ENCODE data around the gene TMEM164. TPM values are rescaled to one million over a fixed set of nuclear protein-coding genes. Genes with fewer than 3 reads are reported as not detected.

Gene TMEM164
- total RNA-seq, 2 experiments from 2014 or later, result 18.2 to 22.3 TPM

- Mint-ChIP-seq H3K36me3 (peaks cover 9% of the 10 kb centered on the region), H3K27me3 (no peaks in the 10 kb centered on the region), H3K9me3 (no peaks in the 10 kb centered on the region), H3K4me3 (no peak overlapping the region), H3K4me1 (peaks cover 2% of the 10 kb centered on the region), H3K27ac (no peak overlapping the region)
- ATAC-seq (ENCODE audit: low read depth), result no peak
- POLR2A ChIA-PET, result no interaction called here
- no peak for DNase-seq
Observed at GRCh38 chrX:110171442-110171841, 168.5 kb downstream of the TMEM164 start.

DNA sequence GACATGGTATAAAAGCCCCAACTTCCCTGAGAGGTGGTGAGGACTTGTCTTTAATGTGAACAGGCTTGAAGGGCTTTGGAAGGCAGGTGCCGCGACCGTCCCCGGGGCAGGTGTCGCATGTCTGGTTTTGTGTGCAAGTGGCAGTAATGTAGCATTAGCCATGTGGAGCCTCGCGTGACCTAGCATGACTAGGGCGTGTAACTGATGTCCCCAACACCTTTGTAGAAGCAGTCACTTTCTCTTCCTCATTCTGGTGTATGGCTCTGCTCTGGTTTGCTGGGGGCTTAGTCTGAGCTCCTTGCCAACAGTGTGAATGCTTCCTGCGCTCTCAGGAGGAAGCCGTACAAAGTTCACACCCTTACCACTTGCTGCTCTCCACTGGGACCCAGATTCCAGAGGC lies 169.3 kb downstream of the TMEM164 start:
- H3K4me1 Mint-ChIP-seq, result peaks cover 2% of the 10 kb centered on the region
- H3K9me3 Mint-ChIP-seq, result no peaks in the 10 kb centered on the region
- H3K36me3 Mint-ChIP-seq, result peaks cover 9% of the 10 kb centered on the region
- no peaks in the 10 kb centered on the region for H3K27me3 Mint-ChIP-seq
- ATAC-seq (ENCODE audit: low read depth) (no peak), DNase-seq (no peak)
- POLR2A ChIA-PET, result no interaction called here
- H3K27ac Mint-ChIP-seq, result no peak overlapping the region
- no peak overlapping the region for H3K4me3 Mint-ChIP-seq

DNA sequence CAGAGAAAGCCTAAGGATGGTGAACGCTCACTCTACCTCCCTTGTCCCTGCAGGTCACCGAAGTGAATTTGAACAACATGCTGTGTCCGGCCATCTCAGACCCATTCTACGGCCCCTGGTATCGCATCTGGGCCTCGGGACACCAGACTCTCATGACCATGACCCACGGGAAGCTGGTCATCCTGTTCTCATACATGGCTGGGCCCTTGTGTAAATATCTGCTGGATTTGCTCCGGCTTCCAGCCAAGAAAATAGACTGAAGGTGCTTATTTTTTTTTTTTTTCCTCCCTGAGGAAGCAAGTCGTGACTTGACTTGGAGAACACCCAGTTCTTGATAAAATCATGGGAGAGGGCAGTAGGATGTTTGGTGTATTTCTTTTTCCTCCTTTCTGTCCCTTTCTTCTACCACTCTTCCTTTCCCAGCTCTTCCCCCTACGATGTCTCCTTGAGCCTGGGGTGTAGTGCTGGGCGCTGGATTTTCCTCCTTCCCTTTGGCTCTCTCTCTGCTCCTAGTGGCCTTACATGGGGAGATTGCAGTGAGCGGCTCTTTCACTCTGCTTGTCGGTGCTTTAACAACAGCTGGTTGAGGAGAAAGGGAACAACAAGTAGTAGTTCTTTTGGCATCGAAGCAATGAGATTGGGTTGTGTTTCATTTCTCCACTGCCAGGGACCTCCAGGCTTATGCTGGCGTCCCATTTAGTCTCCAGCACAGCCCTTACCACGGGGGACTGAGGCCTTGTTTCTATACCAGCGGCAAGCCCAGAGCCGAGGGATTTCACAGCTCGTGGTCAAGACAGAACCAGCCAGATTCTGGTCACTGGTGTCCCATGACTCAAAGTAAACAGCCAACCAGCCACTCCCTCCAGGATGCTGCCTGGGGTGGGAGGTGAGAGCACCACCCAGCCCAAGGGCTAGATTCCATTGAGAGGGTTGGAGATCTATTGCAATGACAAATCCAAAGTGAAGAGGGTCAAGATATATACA lies 170.6 kb downstream of the TMEM164 start:
- H3K9me3 Mint-ChIP-seq, result no peaks in the 10 kb centered on the region
- peaks cover 2% of the 10 kb centered on the region for H3K4me1 Mint-ChIP-seq
- no peak overlapping the region for H3K4me3 Mint-ChIP-seq
- no peak for DNase-seq
- H3K27ac Mint-ChIP-seq, result no peak overlapping the region
- H3K36me3 Mint-ChIP-seq, result peaks cover 9% of the 10 kb centered on the region
- no peak for ATAC-seq (ENCODE audit: low read depth)
- no peaks in the 10 kb centered on the region for H3K27me3 Mint-ChIP-seq
- POLR2A ChIA-PET, result no interaction called here

DNA sequence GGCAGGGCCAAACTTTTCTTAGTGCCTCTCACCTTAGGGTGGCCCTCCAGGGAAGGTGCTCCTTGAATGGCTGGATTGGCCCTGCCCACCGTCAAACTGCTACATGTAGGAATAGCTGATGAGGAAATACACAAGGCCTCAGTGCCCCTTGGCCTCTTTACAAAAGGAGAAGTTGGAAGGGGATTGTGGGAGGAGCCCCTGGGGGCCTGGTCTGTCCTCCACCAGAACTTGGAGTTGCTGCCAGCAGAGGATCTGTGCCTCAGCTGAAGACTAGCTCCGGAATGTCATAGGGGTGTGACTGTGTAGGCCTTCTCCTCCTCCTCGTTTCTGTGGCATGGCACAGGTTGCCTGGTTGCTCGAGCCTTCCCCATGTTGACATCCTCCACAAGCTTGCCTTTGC lies 172.2 kb downstream of the TMEM164 start:
- H3K27me3 Mint-ChIP-seq, result no peaks in the 10 kb centered on the region
- ATAC-seq (ENCODE audit: low read depth) (no peak), DNase-seq (no peak)
- no peak overlapping the region for H3K4me3 Mint-ChIP-seq
- H3K36me3 Mint-ChIP-seq, result peaks cover 7% of the 10 kb centered on the region
- no peaks in the 10 kb centered on the region for H3K9me3 Mint-ChIP-seq
- POLR2A ChIA-PET, result no interaction called here
- no peak overlapping the region for H3K27ac Mint-ChIP-seq
- H3K4me1 Mint-ChIP-seq, result peaks cover 2% of the 10 kb centered on the region

DNA sequence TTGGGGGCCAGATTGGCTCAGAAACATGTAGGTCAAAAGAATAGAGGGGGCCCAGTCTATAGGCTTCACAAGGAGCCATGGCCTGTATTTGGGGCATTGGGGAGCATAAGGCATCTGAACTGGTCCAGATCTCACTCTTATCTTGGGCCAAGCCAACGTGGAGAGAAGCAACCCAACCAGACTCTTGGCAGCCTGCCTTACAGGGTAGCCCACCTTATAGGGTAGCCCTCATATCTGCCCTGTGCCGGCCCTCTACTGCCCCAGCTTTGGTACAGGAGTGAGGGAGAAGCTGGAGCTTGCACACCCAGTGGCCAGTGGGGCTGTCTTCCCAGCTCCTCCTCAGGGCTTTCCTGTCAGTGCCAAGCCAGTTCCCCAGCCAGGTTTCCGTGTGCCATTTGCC lies 172.8 kb downstream of the TMEM164 start:
- DNase-seq (no peak), ATAC-seq (ENCODE audit: low read depth) (no peak)
- peaks cover 2% of the 10 kb centered on the region for H3K4me1 Mint-ChIP-seq
- POLR2A ChIA-PET, result no interaction called here
- H3K9me3 Mint-ChIP-seq, result no peaks in the 10 kb centered on the region
- H3K36me3 Mint-ChIP-seq, result peaks cover 7% of the 10 kb centered on the region
- H3K4me3 Mint-ChIP-seq, result no peak overlapping the region
- no peaks in the 10 kb centered on the region for H3K27me3 Mint-ChIP-seq
- H3K27ac Mint-ChIP-seq, result no peak overlapping the region

DNA sequence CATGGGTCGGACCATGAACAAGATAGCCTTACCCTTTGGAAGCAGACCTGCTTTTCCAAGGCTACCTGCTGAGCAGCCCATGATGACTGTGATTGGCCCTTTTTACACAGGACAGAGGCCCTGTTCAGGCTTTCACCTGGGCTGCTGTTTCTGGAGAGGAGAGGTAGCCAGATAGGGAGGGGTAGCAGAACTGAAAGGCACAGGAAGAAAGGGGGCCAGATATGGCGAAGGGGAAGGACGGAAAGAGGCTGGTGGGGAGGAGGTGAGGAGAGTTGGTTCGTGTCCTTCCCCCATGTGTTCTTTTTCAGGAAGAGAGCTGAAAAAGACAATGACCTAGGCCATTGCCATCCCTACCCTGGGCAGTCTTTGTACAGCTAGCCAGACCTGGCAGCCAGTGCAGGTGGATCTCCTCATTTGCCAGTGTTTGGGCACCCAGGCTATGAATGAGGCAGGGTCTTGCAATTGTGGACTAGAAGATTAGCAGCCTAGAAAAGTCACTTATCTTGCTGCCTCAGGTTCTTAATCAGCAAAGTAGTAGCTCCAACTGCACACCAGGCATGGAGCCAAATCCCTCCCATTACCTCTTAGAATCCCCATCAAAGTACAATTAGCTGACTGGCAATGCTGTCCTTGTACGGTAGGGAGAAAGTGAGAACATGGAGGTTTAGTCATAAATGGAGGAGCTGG lies 175.4 kb downstream of the TMEM164 start:
- Mint-ChIP-seq H3K27ac (no peak overlapping the region), H3K27me3 (no peaks in the 10 kb centered on the region), H3K4me3 (no peak overlapping the region), H3K4me1 (peaks cover 3% of the 10 kb centered on the region), H3K36me3 (peaks cover 5% of the 10 kb centered on the region), H3K9me3 (no peaks in the 10 kb centered on the region)
- POLR2A ChIA-PET, result no interaction called here
- DNase-seq (no peak), ATAC-seq (ENCODE audit: low read depth) (no peak)

- Mint-ChIP-seq H3K4me1 (peaks cover 3% of the 10 kb centered on the region), H3K27ac (no peak overlapping the region), H3K36me3 (peaks cover 8% of the 10 kb centered on the region), H3K27me3 (no peaks in the 10 kb centered on the region), H3K9me3 (no peaks in the 10 kb centered on the region), H3K4me3 (no peak overlapping the region)
- DNase-seq, result no peak
- no peak for ATAC-seq (ENCODE audit: low read depth)
- POLR2A ChIA-PET, result no interaction called here
Observed at GRCh38 chrX:110180176-110180927, 177.4 kb downstream of the TMEM164 start.

GRCh38 chrX:110180928-110181310 lies 178.0 kb downstream of the TMEM164 start:
- POLR2A ChIA-PET, result no interaction called here
- no peak for DNase-seq
- no peaks in the 10 kb centered on the region for H3K27me3 Mint-ChIP-seq

DNA sequence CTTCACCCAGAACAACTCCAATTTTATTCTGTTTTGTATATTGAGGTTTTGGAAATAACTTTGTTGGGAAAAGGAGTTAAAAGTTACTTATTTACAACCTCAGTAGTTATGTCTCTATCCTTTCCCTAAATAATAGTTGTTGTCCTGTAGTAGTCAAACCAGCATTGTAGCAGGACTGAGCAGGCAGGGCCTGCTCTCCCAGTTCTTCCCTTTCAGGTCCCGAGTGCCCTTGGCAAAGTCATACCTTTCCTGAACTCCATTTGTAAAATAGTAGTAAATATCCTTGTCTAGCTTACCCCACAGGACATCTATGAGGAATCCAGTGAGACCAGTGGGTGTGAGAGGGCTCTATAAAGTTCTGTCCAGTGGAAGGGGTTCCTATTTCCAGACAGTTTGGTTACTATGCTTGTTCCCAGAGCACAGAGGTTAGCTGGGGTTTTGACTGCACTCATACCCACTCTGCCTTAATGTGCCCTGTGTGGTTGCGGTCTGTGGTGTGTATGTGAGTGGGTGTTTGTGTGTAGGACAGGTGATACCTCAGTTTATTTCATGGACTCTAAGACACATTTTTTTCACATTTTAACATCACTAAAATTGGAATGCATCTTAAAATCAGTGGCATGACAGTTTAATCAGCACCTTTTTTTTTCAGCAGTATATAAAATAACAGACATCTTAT lies 178.7 kb downstream of the TMEM164 start:
- H3K4me3 Mint-ChIP-seq, result no peak overlapping the region
- no peak overlapping the region for H3K27ac Mint-ChIP-seq
- peaks cover 16% of the 10 kb centered on the region for H3K36me3 Mint-ChIP-seq
- DNase-seq (no peak), ATAC-seq (ENCODE audit: low read depth) (no peak)
- no peaks in the 10 kb centered on the region for H3K27me3 Mint-ChIP-seq
- POLR2A ChIA-PET, result no interaction called here
- no peaks in the 10 kb centered on the region for H3K9me3 Mint-ChIP-seq
- H3K4me1 Mint-ChIP-seq, result peaks cover 3% of the 10 kb centered on the region

More at GRCh38 chrX:110180928-110181310, 178.0 kb downstream of the TMEM164 start:
- no peak overlapping the region for H3K4me3 Mint-ChIP-seq
- peaks cover 3% of the 10 kb centered on the region for H3K4me1 Mint-ChIP-seq
- no peaks in the 10 kb centered on the region for H3K9me3 Mint-ChIP-seq
- no peak for ATAC-seq (ENCODE audit: low read depth)
- H3K27ac Mint-ChIP-seq, result no peak overlapping the region
- H3K36me3 Mint-ChIP-seq, result peaks cover 13% of the 10 kb centered on the region

DNA sequence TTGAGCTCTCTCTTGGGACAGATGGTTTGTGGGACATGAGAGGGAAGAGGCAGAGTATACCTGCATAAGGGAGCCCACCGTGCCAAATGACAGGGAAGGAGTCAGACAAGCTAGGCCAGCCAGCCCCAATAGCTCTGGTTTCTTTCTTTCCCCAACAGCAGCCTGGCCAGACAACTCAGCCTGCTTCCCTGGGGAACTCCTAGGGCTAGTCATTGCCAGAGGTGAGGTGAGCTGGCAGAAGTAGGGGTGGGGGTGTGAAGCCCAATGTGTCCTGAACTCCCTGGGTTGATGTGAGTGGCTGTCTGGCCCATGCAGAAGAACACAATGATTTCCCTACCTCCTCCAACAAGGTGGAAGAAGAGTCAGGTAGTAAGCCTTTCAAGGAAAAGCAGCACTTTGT lies 179.4 kb downstream of the TMEM164 start:
- Mint-ChIP-seq H3K27me3 (no peaks in the 10 kb centered on the region), H3K27ac (no peak overlapping the region), H3K36me3 (peaks cover 16% of the 10 kb centered on the region), H3K9me3 (no peaks in the 10 kb centered on the region), H3K4me3 (no peak overlapping the region), H3K4me1 (peaks cover 3% of the 10 kb centered on the region)
- DNase-seq, result no peak
- POLR2A ChIA-PET, result no interaction called here
- no peak for ATAC-seq (ENCODE audit: low read depth)

- Mint-ChIP-seq H3K27me3 (no peaks in the 10 kb centered on the region), H3K27ac (no peak overlapping the region), H3K4me1 (peaks cover 3% of the 10 kb centered on the region), H3K9me3 (no peaks in the 10 kb centered on the region), H3K36me3 (peaks cover 16% of the 10 kb centered on the region), H3K4me3 (no peak overlapping the region)
- POLR2A ChIA-PET, result no interaction called here
- no peak for DNase-seq
- no peak for ATAC-seq (ENCODE audit: low read depth)
Observed at GRCh38 chrX:110182865-110183264, 180.0 kb downstream of the TMEM164 start.

DNA sequence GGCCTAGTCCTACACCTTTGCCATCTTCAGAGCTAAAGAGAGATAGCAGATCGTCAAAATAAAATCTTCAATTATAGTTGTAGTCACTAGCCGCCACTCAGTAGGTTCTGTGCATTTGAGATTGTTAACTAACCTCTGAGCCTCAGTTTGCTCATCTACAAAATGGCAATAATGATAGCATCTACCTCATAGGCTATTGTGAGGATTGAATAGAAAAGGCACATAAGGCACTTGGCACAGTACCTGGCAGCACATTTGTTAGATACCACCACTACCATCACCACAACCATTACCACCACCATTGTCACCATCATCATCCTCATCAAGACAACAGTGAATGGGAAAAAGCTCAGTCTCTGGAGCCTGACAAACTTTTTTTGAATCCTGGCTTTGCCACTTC lies 180.4 kb downstream of the TMEM164 start:
- peaks cover 3% of the 10 kb centered on the region for H3K4me1 Mint-ChIP-seq
- H3K27ac Mint-ChIP-seq, result no peak overlapping the region
- no peak for ATAC-seq (ENCODE audit: low read depth)
- no peak overlapping the region for H3K4me3 Mint-ChIP-seq
- no peak for DNase-seq
- H3K27me3 Mint-ChIP-seq, result no peaks in the 10 kb centered on the region
- POLR2A ChIA-PET, result no interaction called here
- no peaks in the 10 kb centered on the region for H3K9me3 Mint-ChIP-seq
- H3K36me3 Mint-ChIP-seq, result peaks cover 16% of the 10 kb centered on the region

All from activated naive CD8-positive, alpha-beta T cell treated with anti-CD3 and anti-CD28 coated beads, Interleukin-2, amount 10 ng/mL, durations not matched to agents 7 days and 5 days (primary cell).